Upper lobe of right lung (tissue), 1 donor: Measurements from ENCODE around the gene SPACDR. TPM values are rescaled to one million over a fixed set of nuclear protein-coding genes. Genes with fewer than 3 reads are reported as not detected.

Experiments used
- ATAC-seq: fragments of 200-7000 bp; cut with Tn5 transposase; one replicate; pipeline ENCODE4 v1.9.1; 2020; ENCODE audit warnings: mild to moderate bottlenecking, moderate library complexity
- DNase-seq: peaks from one replicate; pipeline ENCODE4 v3.0.0-alpha.2; 2020
- H3K27ac ChIP-seq: fragments of 200-600 bp; one replicate; pipeline ENCODE4 v1.8.0; 2022
- H3K27me3 ChIP-seq: fragments of 200-600 bp; one replicate; pipeline ENCODE4 v1.8.0; 2022; ENCODE audit warnings: mild to moderate bottlenecking
- H3K36me3 ChIP-seq: fragments of 200-600 bp; one replicate; pipeline ENCODE4 v1.8.0; 2022
- H3K4me1 ChIP-seq: fragments of 200-600 bp; one replicate; pipeline ENCODE4 v1.8.0; 2022
- H3K4me3 ChIP-seq: fragments of 200-600 bp; one replicate; pipeline ENCODE4 v1.8.0; 2022; ENCODE audit warnings: mild to moderate bottlenecking
- H3K9me3 ChIP-seq: fragments of 200-600 bp; one replicate; pipeline ENCODE4 v1.8.0; 2022
- intact Hi-C: fragments of 100-400 bp; cut with DNase I; formaldehyde crosslinking; loops from one replicate; pipeline ENCODE4 v1.11.0; 2022
- long read RNA-seq: library from polyadenylated mRNA; unstranded; transcript quantifications from one replicate; pipeline ENCODE4 v2.0.0, GENCODE V29; 2021
- total RNA-seq: library from RNA; stranded (reverse); fragmentation: NEBNext Ultra II Directional; extraction: Animal tissue kit (Norgen Biotek cat#: 25700); gene quantifications from one replicate; pipeline ENCODE4 v1.2.1, GENCODE V29; 2021
- TF ChIP-seq, protein P1 (sequence below): fragments of 200-600 bp; IDR thresholded peaks from one replicate; pipeline ENCODE4 v1.8.0; 2022; ENCODE audit warnings: antibody characterized with exemption
- donor health status: DM: no; HTN: yes; CAD: no; lungs with severe emphysema.

SPACDR gene, protein sequence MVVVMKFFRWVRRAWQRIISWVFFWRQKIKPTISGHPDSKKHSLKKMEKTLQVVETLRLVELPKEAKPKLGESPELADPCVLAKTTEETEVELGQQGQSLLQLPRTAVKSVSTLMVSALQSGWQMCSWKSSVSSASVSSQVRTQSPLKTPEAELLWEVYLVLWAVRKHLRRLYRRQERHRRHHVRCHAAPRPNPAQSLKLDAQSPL
- 1.8 TPM for total RNA-seq
- long read RNA-seq: 0 reads

DNA sequence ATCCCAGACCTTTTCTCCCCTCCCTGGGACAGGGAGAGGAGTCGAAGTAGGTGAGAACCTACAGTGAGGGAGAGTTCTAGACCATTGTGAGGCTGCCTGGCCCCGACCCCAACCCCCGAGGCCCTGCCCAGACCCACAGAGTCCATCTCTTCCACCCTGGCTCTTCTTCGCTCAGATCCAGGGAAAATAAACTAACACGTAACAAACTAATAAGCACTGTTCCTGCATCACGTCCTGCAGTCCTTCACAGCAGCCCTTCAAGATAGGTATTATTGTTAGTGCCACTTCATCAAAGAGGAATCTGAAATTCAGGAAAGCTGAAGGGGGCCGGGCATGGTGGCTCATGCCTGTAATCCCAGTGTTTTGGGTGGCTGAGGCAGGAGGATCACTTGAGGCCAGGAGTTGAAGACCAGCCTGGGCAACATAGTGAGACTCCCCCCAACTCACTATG lies at the start of gene SPACDR:
TSS of gene SPACDR (minus strand) at position 51 of the 451 bp plus-strand sequence. CDS start 235 bp downstream, outside the sequence.
- H3K27me3 ChIP-seq: no peaks in the 10 kb centered on the region
- H3K36me3 ChIP-seq: peaks cover 23% of the 10 kb centered on the region
- TF ChIP-seq, protein P1, sequence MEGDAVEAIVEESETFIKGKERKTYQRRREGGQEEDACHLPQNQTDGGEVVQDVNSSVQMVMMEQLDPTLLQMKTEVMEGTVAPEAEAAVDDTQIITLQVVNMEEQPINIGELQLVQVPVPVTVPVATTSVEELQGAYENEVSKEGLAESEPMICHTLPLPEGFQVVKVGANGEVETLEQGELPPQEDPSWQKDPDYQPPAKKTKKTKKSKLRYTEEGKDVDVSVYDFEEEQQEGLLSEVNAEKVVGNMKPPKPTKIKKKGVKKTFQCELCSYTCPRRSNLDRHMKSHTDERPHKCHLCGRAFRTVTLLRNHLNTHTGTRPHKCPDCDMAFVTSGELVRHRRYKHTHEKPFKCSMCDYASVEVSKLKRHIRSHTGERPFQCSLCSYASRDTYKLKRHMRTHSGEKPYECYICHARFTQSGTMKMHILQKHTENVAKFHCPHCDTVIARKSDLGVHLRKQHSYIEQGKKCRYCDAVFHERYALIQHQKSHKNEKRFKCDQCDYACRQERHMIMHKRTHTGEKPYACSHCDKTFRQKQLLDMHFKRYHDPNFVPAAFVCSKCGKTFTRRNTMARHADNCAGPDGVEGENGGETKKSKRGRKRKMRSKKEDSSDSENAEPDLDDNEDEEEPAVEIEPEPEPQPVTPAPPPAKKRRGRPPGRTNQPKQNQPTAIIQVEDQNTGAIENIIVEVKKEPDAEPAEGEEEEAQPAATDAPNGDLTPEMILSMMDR: no peak
- H3K27ac ChIP-seq: no peak within 1 kb of the TSS
- DNase-seq (no peak), ATAC-seq (no peak)
- no peaks in the 10 kb centered on the region for H3K9me3 ChIP-seq
- no peak within 1 kb of the TSS for H3K4me3 ChIP-seq
- H3K4me1 ChIP-seq: peaks cover 12% of the 10 kb centered on the region
- intact Hi-C loops: no loop called here

DNA sequence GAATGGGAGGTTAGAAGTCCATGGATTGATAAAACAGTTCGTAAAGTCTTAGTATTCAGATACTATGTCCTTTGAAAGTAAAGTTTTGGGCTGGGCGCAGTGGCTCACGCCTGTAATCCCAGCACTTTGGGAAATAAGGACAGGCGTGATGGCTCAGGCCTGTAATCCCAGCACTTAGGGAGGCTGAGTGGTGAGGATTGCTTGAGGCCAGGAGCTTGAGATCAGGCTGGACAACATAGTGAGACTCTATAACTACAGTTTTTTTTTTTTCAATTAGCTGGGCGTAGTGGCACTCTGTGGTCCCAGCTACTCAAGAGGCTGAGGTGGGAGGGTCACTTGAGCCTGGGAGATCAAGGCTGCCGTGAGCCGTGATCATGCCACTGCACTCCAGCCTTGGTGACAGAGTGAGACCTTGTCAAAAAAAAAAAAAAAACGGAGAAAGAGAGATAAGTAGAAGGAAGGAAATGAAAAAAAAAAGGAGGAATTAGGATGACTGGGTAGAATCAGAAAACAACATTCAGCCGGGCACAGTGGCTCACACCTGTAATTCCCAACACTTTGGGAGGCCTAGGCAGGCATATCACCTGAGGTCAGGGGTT lies 49.3 kb upstream of the SPACDR start:
- ATAC-seq (no peak), DNase-seq (no peak)
- Histone ChIP-seq H3K4me3 (no peak overlapping the region), H3K9me3 (no peaks in the 10 kb centered on the region), H3K27ac (no peak overlapping the region), H3K36me3 (no peaks in the 10 kb centered on the region), H3K27me3 (no peaks in the 10 kb centered on the region), H3K4me1 (peaks cover 13% of the 10 kb centered on the region)
- TF ChIP-seq, protein P1: no peak
- intact Hi-C loops: no loop called here

DNA sequence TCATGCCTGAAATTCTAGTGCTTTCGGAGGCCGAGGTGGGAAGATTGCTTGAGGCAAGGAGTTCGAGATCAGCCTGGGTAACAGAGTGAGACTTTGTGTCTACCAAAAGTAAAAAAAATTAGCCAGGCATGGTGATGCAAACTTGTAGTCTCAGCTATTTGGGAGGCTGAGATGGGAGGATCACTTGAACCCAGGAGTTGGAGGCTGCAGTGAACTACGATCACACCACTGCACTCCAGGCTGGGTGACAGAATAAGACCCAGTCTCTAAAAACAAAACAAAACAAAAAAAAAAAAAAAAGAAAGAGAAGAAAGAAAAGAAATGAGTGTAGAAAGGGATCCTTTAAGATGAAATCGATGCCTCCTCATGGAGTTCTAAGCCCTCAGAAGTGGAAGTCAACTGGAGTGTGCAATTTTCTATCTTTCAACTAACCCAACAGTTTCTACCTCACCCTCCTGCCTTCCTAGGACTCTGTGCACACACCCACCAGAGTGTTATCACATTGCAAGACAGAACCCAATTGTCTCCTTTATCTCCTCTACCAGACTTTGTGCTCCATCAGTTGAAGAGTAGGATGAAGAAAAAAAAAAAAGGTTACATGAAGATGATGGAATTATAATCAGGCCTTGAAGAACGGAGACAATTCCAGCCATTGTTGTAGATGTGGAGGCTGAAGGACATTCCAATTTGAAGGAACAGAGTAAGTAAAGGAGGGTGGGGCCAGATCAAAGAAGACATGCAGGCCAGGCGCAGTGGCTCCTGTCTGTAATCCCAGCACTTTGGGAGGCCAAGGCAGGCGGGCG lies 46.6 kb upstream of the SPACDR start:
- H3K36me3 ChIP-seq: no peaks in the 10 kb centered on the region
- DNase-seq (no peak), ATAC-seq (no peak)
- H3K27me3 ChIP-seq: no peaks in the 10 kb centered on the region
- H3K9me3 ChIP-seq: no peaks in the 10 kb centered on the region
- TF ChIP-seq, protein P1: no peak
- no peak overlapping the region for H3K4me3 ChIP-seq
- H3K27ac ChIP-seq: no peak overlapping the region
- intact Hi-C loops: no loop called here
- H3K4me1 ChIP-seq: peaks cover 8% of the 10 kb centered on the region

DNA sequence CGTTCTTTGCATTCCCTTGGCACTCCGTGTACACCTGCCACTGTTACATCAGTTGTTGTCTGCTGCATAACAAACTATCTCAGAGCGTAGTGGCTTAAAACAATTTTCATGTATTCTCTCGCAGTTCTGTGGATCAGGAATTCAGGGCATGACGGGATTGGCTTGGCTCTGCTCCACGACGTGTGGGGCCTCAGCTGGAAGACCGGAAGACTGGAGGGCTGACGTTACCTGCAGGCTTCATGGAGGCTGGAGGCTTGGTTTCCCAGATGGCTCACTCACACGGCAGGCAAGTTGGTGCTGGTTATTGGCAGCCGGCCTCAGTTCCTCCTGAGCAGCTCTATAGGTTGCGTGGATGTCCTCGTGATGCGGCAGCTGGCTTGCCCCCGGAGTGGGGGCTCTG lies 45.2 kb upstream of the SPACDR start:
- Histone ChIP-seq H3K9me3 (no peaks in the 10 kb centered on the region), H3K27me3 (no peaks in the 10 kb centered on the region), H3K27ac (no peak overlapping the region), H3K4me3 (no peak overlapping the region), H3K36me3 (no peaks in the 10 kb centered on the region), H3K4me1 (no peaks in the 10 kb centered on the region)
- DNase-seq: peak; percentile 66
- intact Hi-C loops: no loop called here
- TF ChIP-seq, protein P1: no peak
- ATAC-seq: peak; percentile 15

DNA sequence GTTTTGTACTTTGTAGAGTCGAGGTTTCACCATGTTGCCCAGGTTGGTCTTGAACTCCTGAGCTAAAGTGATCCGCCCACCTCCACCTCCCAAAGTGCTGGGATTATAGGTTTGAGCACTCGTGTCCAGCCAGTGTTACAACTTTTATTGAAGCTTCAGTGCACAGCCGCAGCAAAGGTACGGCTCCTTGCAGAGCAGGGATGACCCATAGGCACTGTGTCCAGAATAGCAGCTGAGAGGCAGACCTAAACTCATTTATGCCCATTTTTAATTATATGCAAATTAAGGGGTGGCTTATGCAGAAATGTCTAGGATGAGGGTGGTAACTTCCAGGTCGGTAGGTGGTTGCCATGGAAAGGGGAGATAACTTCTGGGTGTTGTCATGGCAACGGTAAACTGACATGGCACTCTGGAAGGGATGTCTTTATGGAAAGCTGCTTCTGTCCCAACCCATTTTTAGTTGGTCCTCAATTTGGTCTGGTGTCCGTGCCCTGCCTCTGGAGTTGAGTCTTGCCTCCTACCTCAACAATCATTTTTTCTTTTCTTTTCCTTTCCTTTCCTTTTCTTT lies 42.4 kb upstream of the SPACDR start:
- Histone ChIP-seq H3K9me3 (no peaks in the 10 kb centered on the region), H3K27me3 (no peaks in the 10 kb centered on the region), H3K4me1 (no peaks in the 10 kb centered on the region), H3K4me3 (no peak overlapping the region), H3K36me3 (no peaks in the 10 kb centered on the region), H3K27ac (no peak overlapping the region)
- intact Hi-C loops: no loop called here
- ATAC-seq: no peak
- DNase-seq: no peak
- TF ChIP-seq, protein P1: no peak
